GM12874 (cell line): ENCODE results near the gene NUDT3.

Source experiments
- CTCF ChIP-seq: IDR thresholded peaks from 2 replicates; pipeline ENCODE4 v1.5.1; 2011; ENCODE audit warnings: low read depth, mild to moderate bottlenecking, control low read depth, low read length, moderate library complexity; ENCODE audit not compliant: insufficient read depth

Gene NUDT3

GRCh38 chr6:34315256-34315655, 77.2 kb downstream of the NUDT3 start:
- TF ChIP-seq CTCF, result no peak

- TF ChIP-seq CTCF, result no peak
These were observed 80.2 kb downstream of the NUDT3 start for GRCh38 chr6:34312259-34312658.

DNA sequence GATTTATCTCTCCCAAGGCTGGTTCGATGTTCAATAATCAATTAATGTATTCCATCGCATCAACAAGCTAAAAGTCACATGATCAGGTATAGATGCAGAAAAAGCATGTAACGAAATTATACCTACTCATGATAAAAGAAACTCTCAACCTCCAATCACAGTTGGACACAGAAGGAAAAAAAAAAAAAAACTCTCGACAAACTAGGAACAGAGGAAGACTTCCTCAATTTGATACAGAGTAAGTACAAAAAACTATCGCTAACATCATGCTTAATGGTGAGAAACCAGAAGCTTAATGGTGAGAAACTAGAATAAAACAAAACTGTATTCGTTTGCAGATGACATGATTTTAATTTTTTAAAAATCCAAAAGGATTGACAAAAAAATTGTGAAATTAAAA, 81.7 kb downstream of the NUDT3 start:
- TF ChIP-seq CTCF, result no peak

GRCh38 chr6:34308483-34308882, 84.0 kb downstream of the NUDT3 start:
- no peak for TF ChIP-seq CTCF

- TF ChIP-seq CTCF, result no peak
These were observed 86.3 kb downstream of the NUDT3 start for GRCh38 chr6:34305982-34306708.

GRCh38 chr6:34305497-34305896, 87.0 kb downstream of the NUDT3 start:
- TF ChIP-seq CTCF, result no peak

- TF ChIP-seq CTCF, result no peak
These were observed 88.3 kb downstream of the NUDT3 start for GRCh38 chr6:34304164-34304563.
